ENCODE results near the gene MTHFD2L. TPM values are rescaled to one million over a fixed set of nuclear protein-coding genes. Genes with fewer than 3 reads are reported as not detected.

The MTHFD2L gene
- total and polyA plus RNA-seq, 9 of the 15 experiments (the other 6 are each of a cell fraction or from before 2014, with no cell fraction given): 10.0 to 39.0 (median 26.0) TPM

- H3K4me1 ChIP-seq (replicated peaks in 1 of 2; ENCODE audit: control insufficient read depth in 2 of 2, insufficient read depth in 2 of 2, low read length in 2 of 2): peaks cover 0 to 21% of the 10 kb centered on the region in 2 experiments; a peak in 4 of 5 replicates
- BruUV-seq (replicated peaks): no TSS peak
- in situ Hi-C loops (cut with MboI) (no loop called here), intact Hi-C loops (cut with micrococcal nuclease) (no loop called here)
- no peaks in the 10 kb centered on the region for H3K79me2 ChIP-seq (ENCODE audit: control insufficient read depth, insufficient read depth, low read length)
- no peak for FAIRE-seq
- H3K4me2 ChIP-seq (ENCODE audit: insufficient read depth, low read length): no peak overlapping the region
- no peak overlapping the region for H3K27ac ChIP-seq (ENCODE audit: extremely low read depth, low read depth, low read length)
- TF ChIP-seq BHLHE40 (IDR thresholded peaks at IDR 0.05; ENCODE audit: low read length) (no peak), SRSF1 (IDR thresholded peaks at IDR 0.05; ENCODE audit: low read depth, low read length) (no peak), CSDE1 (IDR thresholded peaks at IDR 0.05) (no peak), ZBTB8A (IDR thresholded peaks at IDR 0.05; ENCODE audit: partially characterized antibody) (no peak), EGR1 (conservative IDR thresholded peaks at IDR 0.05) (no peak), BCL6 (CRISPR knock-in tag; IDR thresholded peaks at IDR 0.05) (no peak), BMI1 (IDR thresholded peaks at IDR 0.05; ENCODE audit: low read length) (no peak), PKNOX1 (IDR thresholded peaks at IDR 0.05) (no peak), FOXM1 (IDR thresholded peaks at IDR 0.05; ENCODE audit: low read depth) (no peak), FOXM1 (CRISPR knock-in tag; IDR thresholded peaks at IDR 0.05; ENCODE audit: low read depth) (no peak), WHSC1 (IDR thresholded peaks at IDR 0.05; ENCODE audit: low read length) (no peak), NCOR1 (IDR thresholded peaks at IDR 0.05) (no peak), ZNF277 (CRISPR knock-in tag; IDR thresholded peaks at IDR 0.05; ENCODE audit: borderline replicate concordance) (no peak), U2AF2 (optimal IDR thresholded peaks at IDR 0.05; ENCODE audit: low read depth, low read length) (no peak), PYGO2 (tag; IDR thresholded peaks at IDR 0.05) (no peak), SNRNP70 (optimal IDR thresholded peaks at IDR 0.05; ENCODE audit: low read depth, low read length) (no peak), BRCA1 (IDR thresholded peaks at IDR 0.05) (no peak), BRCA1 (CRISPR knock-in tag; IDR thresholded peaks at IDR 0.05) (no peak), SRSF3 (IDR thresholded peaks at IDR 0.05; ENCODE audit: insufficient read depth, low read length) (no peak), CCAR2 (IDR thresholded peaks at IDR 0.05; ENCODE audit: low read depth, low read length) (no peak), POLR3G (IDR thresholded peaks at IDR 0.05; ENCODE audit: extremely low read depth, insufficient read length, insufficient replicate concordance) (no peak), ZKSCAN3 (CRISPR knock-in tag; IDR thresholded peaks at IDR 0.05) (no peak)
- H3K4me3 ChIP-seq: no peak overlapping the region
- H4K20me1 ChIP-seq (replicated peaks; ENCODE audit: control insufficient read depth, insufficient read depth, low read length): no peaks in the 10 kb centered on the region
- H3K9me1 ChIP-seq (ENCODE audit: control insufficient read depth, insufficient read depth, low read length): no peaks in the 10 kb centered on the region
- ChIA-PET POLR2A (interaction anchor here (0.9 kb wide), 1 partner anchor 16 kb away, joined by 3 read pairs; the partner anchor contains the start of gene CXCL2), CTCF (ENCODE audit: low intra/inter-chr PET ratio) (no interaction called here)
- H2AFZ ChIP-seq (ENCODE audit: low read depth, low read length): no peak overlapping the region
- no peaks in the 10 kb centered on the region for H3K27me3 ChIP-seq (ENCODE audit: control insufficient read depth in 2 of 2, insufficient read depth in 2 of 2, low read length in 2 of 2)
- H3K9me3 ChIP-seq (replicated peaks; ENCODE audit: control insufficient read depth, insufficient read depth, low read depth, low read length): no peaks in the 10 kb centered on the region
- no peak for ATAC-seq
- WGBS (ENCODE audit: insufficient coverage, low coverage, missing lambda C conversion rate): 94% methylated on average over 1 of the region's 1 CpG
- no peak for DNase-seq (ENCODE audit: extremely low read depth in 1 of 4, low spot score in 3 of 4)
- H3K36me3 ChIP-seq (ENCODE audit: control insufficient read depth, insufficient read depth, low read length): no peaks in the 10 kb centered on the region
- no peak overlapping the region for H3K9ac ChIP-seq (ENCODE audit: insufficient read depth in 1 of 2, low read depth in 2 of 2, low read length in 2 of 2)
These were observed 43.7 kb upstream of the MTHFD2L start for GRCh38 chr4:74114234-74114633.

Measured in K562 (cell line).